MM.1S (cell line): ENCODE measurements around the gene MARF1.

Experiments used
- DNase-seq: peaks from one replicate; pipeline ENCODE4 v3.0.0-alpha.2; 2015
- H2AFZ ChIP-seq: fragments of 300-600 bp; sonication (generic); 2 replicates; pipeline ENCODE4 v1.6.0; 2016; ENCODE audit warnings: antibody characterized with exemption, low read length
- H3F3A ChIP-seq: fragments of 300-600 bp; sonication (generic); 2 replicates; pipeline ENCODE4 v1.6.1; 2016; ENCODE audit warnings: mild to moderate bottlenecking, antibody characterized with exemption, low read length, moderate library complexity, mixed read lengths; ENCODE audit not compliant: insufficient read depth
- H3K27ac ChIP-seq: fragments of 300-600 bp; sonication (generic); 2 replicates; pipeline ENCODE4 v1.5.1; 2016; ENCODE audit warnings: mild to moderate bottlenecking, low read length
- H3K27me3 ChIP-seq: fragments of 300-600 bp; sonication (generic); replicated peaks from 2 replicates; pipeline ENCODE4 v1.6.0; 2016; ENCODE audit warnings: low read length; ENCODE audit not compliant: insufficient read depth
- H3K36me3 ChIP-seq: fragments of 300-600 bp; sonication (generic); replicated peaks from 2 replicates; pipeline ENCODE4 v1.6.1; 2016; ENCODE audit warnings: mild to moderate bottlenecking, low read length, mixed read lengths; ENCODE audit not compliant: insufficient read depth
- H3K4me1 ChIP-seq: fragments of 300-600 bp; sonication (generic); 2 replicates; pipeline ENCODE4 v1.6.1; 2016; ENCODE audit warnings: low read length, mixed read lengths
- H3K4me2 ChIP-seq: fragments of 300-600 bp; sonication (generic); 2 replicates; pipeline ENCODE4 v1.6.0; 2016; ENCODE audit warnings: low read depth, low read length
- H3K4me3 ChIP-seq: fragments of 300-600 bp; sonication (generic); 2 replicates; pipeline ENCODE4 v1.5.1; 2016; ENCODE audit warnings: low read length, mixed read lengths
- H3K79me2 ChIP-seq: fragments of 300-600 bp; sonication (generic); 2 replicates; pipeline ENCODE4 v1.6.1; 2016; ENCODE audit warnings: mixed run types, low read length, mixed read lengths
- H3K9ac ChIP-seq: fragments of 300-600 bp; sonication (generic); 2 replicates; pipeline ENCODE4 v1.6.1; 2016; ENCODE audit warnings: low read length, mixed read lengths
- H3K9me2 ChIP-seq: fragments of 300-600 bp; sonication (generic); replicated peaks from 2 replicates; pipeline ENCODE4 v1.6.1; 2016; ENCODE audit warnings: mild to moderate bottlenecking, low read length, mixed read lengths; ENCODE audit not compliant: insufficient read depth
- H3K9me3 ChIP-seq: fragments of 300-600 bp; sonication (generic); replicated peaks from 2 replicates; pipeline ENCODE4 v1.6.1; 2016; ENCODE audit warnings: mild to moderate bottlenecking, low read length, mixed read lengths; ENCODE audit not compliant: insufficient read depth
- H4K20me1 ChIP-seq: fragments of 300-600 bp; sonication (generic); 2 replicates; pipeline ENCODE4 v1.6.1; 2016; ENCODE audit warnings: mild to moderate bottlenecking, low read length, moderate library complexity, mixed read lengths; ENCODE audit not compliant: insufficient read depth
- CTCF ChIP-seq: fragments of 300-600 bp; sonication (generic); IDR thresholded peaks from 2 replicates; pipeline ENCODE4 v1.5.1; 2016; ENCODE audit warnings: antibody characterized with exemption, low read length, mixed read lengths
- EZH2 ChIP-seq: fragments of 300-600 bp; sonication (generic); optimal IDR thresholded peaks from 2 replicates; pipeline ENCODE3; 2017; ENCODE audit warnings: low read depth, mild to moderate bottlenecking, antibody characterized with exemption, low read length, mixed read lengths
- EZH2phosphoT487 ChIP-seq: fragments of 300-600 bp; sonication (generic); IDR thresholded peaks from 2 replicates; pipeline ENCODE4 v1.6.1; 2018; ENCODE audit warnings: antibody characterized with exemption, low read length

MARF1 gene

GRCh38 chr16:15671530-15672117, 28.7 kb upstream of the MARF1 start:
- Histone ChIP-seq H3K36me3 (no peaks in the 10 kb centered on the region), H4K20me1 (no peaks in the 10 kb centered on the region), H3K9ac (no peak overlapping the region)

GRCh38 chr16:15667091-15667742, 24.3 kb upstream of the MARF1 start:
- no peak overlapping the region for H3K4me3 ChIP-seq
- H3K27ac ChIP-seq: no peak overlapping the region
- no peaks in the 10 kb centered on the region for H3K4me1 ChIP-seq
- no peaks in the 10 kb centered on the region for H3K36me3 ChIP-seq
- no peaks in the 10 kb centered on the region for H3K27me3 ChIP-seq
- no peak for TF ChIP-seq EZH2phosphoT487
- no peak for TF ChIP-seq EZH2
- TF ChIP-seq CTCF: no peak
- DNase-seq: no peak
- H3K79me2 ChIP-seq: peaks cover 65% of the 10 kb centered on the region
- H3F3A ChIP-seq: no peaks in the 10 kb centered on the region
- no peak overlapping the region for H3K4me2 ChIP-seq
- H3K9me3 ChIP-seq: no peaks in the 10 kb centered on the region
- no peak overlapping the region for H3K9ac ChIP-seq
- H3K9me2 ChIP-seq: no peaks in the 10 kb centered on the region
- H2AFZ ChIP-seq: no peak overlapping the region
- H4K20me1 ChIP-seq: no peaks in the 10 kb centered on the region

More at GRCh38 chr16:15671530-15672117, 28.7 kb upstream of the MARF1 start:
- Histone ChIP-seq H3K4me3 (no peak overlapping the region), H3K4me1 (no peaks in the 10 kb centered on the region), H3K79me2 (peaks cover 65% of the 10 kb centered on the region), H3K9me3 (no peaks in the 10 kb centered on the region), H3K27ac (no peak overlapping the region), H3K9me2 (no peaks in the 10 kb centered on the region), H2AFZ (no peak overlapping the region), H3K27me3 (no peaks in the 10 kb centered on the region), H3F3A (no peaks in the 10 kb centered on the region), H3K4me2 (no peak overlapping the region)
- DNase-seq: no peak
- no peak for TF ChIP-seq EZH2phosphoT487

- Histone ChIP-seq H3K36me3 (no peaks in the 10 kb centered on the region), H3K4me1 (no peaks in the 10 kb centered on the region), H4K20me1 (no peaks in the 10 kb centered on the region), H3K9ac (no peak overlapping the region), H3K9me2 (no peaks in the 10 kb centered on the region), H3F3A (no peaks in the 10 kb centered on the region), H3K27me3 (no peaks in the 10 kb centered on the region), H2AFZ (no peak overlapping the region), H3K79me2 (peaks cover 75% of the 10 kb centered on the region), H3K27ac (no peak overlapping the region), H3K4me3 (no peak overlapping the region), H3K4me2 (no peak overlapping the region), H3K9me3 (no peaks in the 10 kb centered on the region)
- no peak for DNase-seq
- TF ChIP-seq EZH2 (no peak), EZH2phosphoT487 (no peak), CTCF (no peak)
Observed at GRCh38 chr16:15665107-15665506, 22.2 kb upstream of the MARF1 start.

DNA sequence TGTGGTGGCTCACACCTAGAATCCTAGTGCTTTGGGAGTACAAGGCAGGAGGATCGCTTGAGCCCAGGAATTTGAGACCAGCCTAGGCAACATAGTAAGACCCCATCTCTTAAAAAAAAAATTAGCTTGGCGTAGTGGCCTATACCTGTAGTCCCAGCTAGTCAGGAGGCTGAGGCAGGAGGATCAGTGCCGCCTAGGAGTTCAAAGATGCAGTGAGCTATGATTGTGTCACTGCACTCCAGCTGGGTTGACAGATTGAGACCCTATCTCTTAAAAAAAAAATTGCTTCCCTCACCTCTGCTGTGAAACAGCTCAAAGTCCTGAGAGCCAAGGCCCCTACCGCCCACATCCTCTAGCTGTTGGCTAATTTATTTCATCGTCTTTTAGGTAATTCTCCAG, 17.2 kb upstream of the MARF1 start:
- peaks cover 88% of the 10 kb centered on the region for H3K79me2 ChIP-seq
- no peak overlapping the region for H3K9ac ChIP-seq
- peaks cover 10% of the 10 kb centered on the region for H4K20me1 ChIP-seq
- DNase-seq: no peak
- no peaks in the 10 kb centered on the region for H3K4me1 ChIP-seq
- H3K27me3 ChIP-seq: no peaks in the 10 kb centered on the region
- H3K4me3 ChIP-seq: no peak overlapping the region
- H3K4me2 ChIP-seq: no peak overlapping the region
- H2AFZ ChIP-seq: no peak overlapping the region
- H3K9me3 ChIP-seq: no peaks in the 10 kb centered on the region
- no peak overlapping the region for H3K27ac ChIP-seq
- TF ChIP-seq CTCF (no peak), EZH2phosphoT487 (no peak), EZH2 (no peak)
- H3K9me2 ChIP-seq: no peaks in the 10 kb centered on the region
- H3F3A ChIP-seq: no peaks in the 10 kb centered on the region
- H3K36me3 ChIP-seq: no peaks in the 10 kb centered on the region
